BE2C (cell line): Measurements from ENCODE around the gene B3GALT6.

ENCODE experiments used
- DNase-seq: peaks from one replicate; pipeline ENCODE4 v3.0.0-alpha.2; 2020
- H3K27me3 ChIP-seq: fragments of 250-450 bp; sonication (Bioruptor Pico); 2 replicates; pipeline ENCODE4 v1.5.1; 2020; ENCODE audit warnings: mild to moderate bottlenecking
- H3K36me3 ChIP-seq: fragments of 250-450 bp; sonication (Bioruptor Pico); 2 replicates; pipeline ENCODE4 v1.5.1; 2020; ENCODE audit warnings: mild to moderate bottlenecking
- H3K4me1 ChIP-seq: fragments of 250-450 bp; sonication (Bioruptor Pico); 2 replicates; pipeline ENCODE4 v1.5.1; 2020
- H3K4me3 ChIP-seq: 2 replicates; pipeline ENCODE4 v1.5.1; 2011; ENCODE audit warnings: low read depth, low read length
- H3K9me3 ChIP-seq: fragments of 250-450 bp; sonication (Bioruptor Pico); 2 replicates; pipeline ENCODE4 v1.5.1; 2020
- TF ChIP-seq, protein P1 (sequence below): IDR thresholded peaks from 2 replicates; pipeline ENCODE4 v1.5.1; 2012; ENCODE audit warnings: mild to moderate bottlenecking, low read depth, low read length

Gene B3GALT6

DNA sequence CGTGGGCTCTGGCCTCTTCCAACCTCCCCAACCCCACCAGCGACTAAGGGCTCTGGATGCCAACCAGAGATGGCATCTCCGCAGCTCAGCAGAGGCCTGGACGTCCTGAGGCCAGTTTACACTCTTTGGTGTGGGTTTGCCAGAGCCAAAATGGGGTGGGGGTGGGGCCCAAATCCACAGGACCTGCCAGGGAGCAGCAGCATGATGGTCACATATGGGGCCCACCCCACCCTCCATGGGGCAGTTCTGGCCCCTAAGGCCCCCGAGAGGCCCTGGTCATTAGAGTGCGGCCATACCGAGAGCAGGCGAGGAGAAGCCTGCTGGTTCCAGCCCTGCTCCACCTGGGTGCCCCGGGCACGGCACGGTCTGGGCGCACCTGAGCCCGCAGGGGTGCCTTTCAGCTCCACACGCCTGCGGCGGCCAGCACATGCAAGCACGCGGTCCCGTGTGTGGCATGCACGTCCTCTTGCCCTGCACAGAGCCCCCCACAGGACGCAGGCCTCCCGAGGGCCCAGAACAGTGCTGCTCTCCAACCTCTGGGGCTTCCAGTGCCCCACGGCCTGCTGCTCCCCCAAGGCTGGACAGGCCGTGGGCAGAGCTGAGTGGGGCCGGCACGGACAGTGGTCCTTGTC lies 9.7 kb downstream of the B3GALT6 start:
- Histone ChIP-seq H3K4me3 (no peak overlapping the region), H3K4me1 (peaks cover 19% of the 10 kb centered on the region), H3K36me3 (no peaks in the 10 kb centered on the region), H3K27me3 (peaks cover 77% of the 10 kb centered on the region), H3K9me3 (no peaks in the 10 kb centered on the region)
- TF ChIP-seq, protein P1, sequence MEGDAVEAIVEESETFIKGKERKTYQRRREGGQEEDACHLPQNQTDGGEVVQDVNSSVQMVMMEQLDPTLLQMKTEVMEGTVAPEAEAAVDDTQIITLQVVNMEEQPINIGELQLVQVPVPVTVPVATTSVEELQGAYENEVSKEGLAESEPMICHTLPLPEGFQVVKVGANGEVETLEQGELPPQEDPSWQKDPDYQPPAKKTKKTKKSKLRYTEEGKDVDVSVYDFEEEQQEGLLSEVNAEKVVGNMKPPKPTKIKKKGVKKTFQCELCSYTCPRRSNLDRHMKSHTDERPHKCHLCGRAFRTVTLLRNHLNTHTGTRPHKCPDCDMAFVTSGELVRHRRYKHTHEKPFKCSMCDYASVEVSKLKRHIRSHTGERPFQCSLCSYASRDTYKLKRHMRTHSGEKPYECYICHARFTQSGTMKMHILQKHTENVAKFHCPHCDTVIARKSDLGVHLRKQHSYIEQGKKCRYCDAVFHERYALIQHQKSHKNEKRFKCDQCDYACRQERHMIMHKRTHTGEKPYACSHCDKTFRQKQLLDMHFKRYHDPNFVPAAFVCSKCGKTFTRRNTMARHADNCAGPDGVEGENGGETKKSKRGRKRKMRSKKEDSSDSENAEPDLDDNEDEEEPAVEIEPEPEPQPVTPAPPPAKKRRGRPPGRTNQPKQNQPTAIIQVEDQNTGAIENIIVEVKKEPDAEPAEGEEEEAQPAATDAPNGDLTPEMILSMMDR = no peak
- no peak for DNase-seq

DNA sequence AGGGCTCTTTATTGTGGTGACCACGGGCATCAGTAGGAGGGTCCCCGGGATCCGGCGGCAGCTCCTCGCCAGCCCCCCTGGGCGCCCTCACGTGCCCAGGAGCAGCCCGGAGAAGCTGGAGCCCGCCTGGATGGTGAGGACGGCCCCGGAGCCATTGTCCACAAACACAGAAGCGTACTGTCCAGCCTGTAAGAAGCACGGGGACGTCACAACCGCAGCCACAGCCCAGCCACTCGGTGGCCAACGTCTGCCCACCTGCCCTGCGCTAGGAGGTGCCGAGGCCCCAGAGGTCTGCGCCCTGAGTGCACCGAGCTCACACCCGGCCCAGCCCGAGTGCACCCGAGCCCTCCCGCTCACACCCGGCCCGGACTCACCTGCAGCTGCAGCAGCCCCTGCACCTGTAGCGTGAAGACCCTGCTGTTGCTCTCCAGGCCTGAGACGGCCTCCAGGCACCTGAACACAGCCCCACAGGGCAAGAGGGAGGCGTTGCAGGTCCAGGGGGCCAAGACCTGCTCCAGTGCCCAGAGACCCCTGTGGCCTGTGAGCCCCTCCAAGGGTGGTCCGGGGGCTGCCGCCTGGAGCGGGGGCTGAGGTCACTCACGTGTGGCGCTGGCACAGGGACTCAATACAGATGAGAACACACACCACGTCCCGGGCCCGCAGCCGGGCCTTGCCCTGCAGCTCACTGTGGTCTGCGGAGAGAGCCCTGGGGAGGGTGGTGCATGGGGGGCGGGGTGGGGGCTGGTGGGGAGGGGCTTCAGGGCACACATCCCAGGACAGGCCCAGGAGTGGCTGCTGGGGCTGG lies 10.6 kb downstream of the B3GALT6 start:
- no peak for DNase-seq
- Histone ChIP-seq H3K4me3 (no peak overlapping the region), H3K27me3 (peaks cover 83% of the 10 kb centered on the region), H3K9me3 (no peaks in the 10 kb centered on the region), H3K36me3 (no peaks in the 10 kb centered on the region), H3K4me1 (peaks cover 15% of the 10 kb centered on the region)
- TF ChIP-seq, protein P1 = no peak

DNA sequence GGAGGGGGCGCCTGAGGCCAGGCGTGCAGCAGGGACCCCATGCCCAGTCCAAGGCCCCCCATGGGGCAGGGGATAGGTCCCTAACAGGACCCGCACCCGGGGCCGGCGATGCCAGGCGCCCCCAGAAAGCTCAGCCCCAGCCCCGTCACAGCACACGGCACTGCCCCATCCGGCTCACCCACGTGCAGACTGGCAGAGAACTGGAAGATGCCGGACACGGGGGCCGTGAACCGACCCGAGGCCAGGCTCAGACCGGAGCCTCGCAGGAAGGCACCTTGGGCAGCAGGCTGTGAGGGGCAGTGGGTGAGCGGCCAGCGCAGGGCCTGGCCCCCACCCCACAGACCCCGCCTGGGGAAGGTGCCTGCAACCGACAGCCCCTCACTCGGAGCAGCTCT lies 11.2 kb downstream of the B3GALT6 start:
- no peak overlapping the region for H3K4me3 ChIP-seq
- no peaks in the 10 kb centered on the region for H3K36me3 ChIP-seq
- H3K9me3 ChIP-seq = no peaks in the 10 kb centered on the region
- TF ChIP-seq, protein P1 = no peak
- no peak for DNase-seq
- peaks cover 9% of the 10 kb centered on the region for H3K4me1 ChIP-seq
- peaks cover 78% of the 10 kb centered on the region for H3K27me3 ChIP-seq

DNA sequence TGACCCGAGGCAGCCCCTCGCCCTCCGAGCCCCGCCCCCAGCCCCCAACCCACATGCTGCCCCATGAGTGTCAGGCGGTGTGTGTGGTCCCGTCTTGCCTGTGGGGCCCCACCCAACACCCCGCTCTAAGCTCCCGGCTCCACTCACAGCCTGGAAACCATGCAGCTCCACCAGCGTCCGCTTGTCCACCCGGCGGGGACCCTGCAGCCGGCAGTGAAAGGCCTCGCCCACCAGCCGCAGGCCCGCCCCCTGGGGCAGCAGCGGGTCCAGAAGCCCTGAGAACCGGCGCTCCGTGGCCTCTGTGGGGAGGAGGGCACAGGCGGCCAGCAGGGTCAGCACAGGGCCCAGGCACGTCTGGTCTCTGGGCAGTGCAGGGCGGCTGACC lies 11.8 kb downstream of the B3GALT6 start:
- no peaks in the 10 kb centered on the region for H3K36me3 ChIP-seq
- no peak overlapping the region for H3K4me3 ChIP-seq
- TF ChIP-seq, protein P1 = no peak
- peaks cover 3% of the 10 kb centered on the region; the same call in 1 of the 2 replicates for H3K4me1 ChIP-seq
- peaks cover 73% of the 10 kb centered on the region for H3K27me3 ChIP-seq
- H3K9me3 ChIP-seq = no peaks in the 10 kb centered on the region
- DNase-seq = no peak

DNA sequence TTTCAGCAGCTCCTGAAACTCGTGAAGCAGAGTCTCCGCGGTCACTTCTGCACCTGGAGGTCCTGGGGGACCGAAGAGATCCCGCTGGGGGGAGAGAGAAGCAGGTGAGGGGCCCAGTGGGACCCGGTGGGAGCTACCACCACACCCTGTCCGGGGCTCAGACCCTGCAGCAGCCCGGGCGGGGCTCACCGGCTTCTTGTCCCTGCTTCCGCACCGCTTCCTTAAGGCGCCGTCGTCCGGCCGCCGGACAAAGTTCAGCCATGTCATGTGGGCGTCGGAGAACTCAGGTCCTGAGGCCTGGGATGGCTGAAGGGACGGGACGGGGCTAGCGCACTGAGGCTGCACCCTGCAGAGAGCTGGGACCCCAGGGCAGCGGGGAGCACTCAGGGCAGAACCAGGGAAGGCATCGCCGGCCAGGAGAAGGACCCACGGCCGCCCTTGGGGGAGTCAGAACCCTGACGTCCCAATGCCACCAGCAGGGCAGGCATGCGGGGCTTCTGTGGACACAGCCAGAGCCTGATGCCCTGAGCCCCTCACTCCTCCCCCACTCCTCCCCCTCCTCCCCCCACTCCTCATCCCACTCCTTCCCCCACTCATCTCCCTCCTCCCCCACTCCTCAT lies 12.3 kb downstream of the B3GALT6 start:
- Histone ChIP-seq H3K27me3 (peaks cover 68% of the 10 kb centered on the region), H3K4me1 (peaks cover 3% of the 10 kb centered on the region; the same call in 1 of the 2 replicates), H3K4me3 (no peak overlapping the region), H3K9me3 (no peaks in the 10 kb centered on the region), H3K36me3 (no peaks in the 10 kb centered on the region)
- no peak for DNase-seq
- TF ChIP-seq, protein P1 = no peak
